ENCODE data around the gene ARHGAP10.

Gene ARHGAP10

DNA sequence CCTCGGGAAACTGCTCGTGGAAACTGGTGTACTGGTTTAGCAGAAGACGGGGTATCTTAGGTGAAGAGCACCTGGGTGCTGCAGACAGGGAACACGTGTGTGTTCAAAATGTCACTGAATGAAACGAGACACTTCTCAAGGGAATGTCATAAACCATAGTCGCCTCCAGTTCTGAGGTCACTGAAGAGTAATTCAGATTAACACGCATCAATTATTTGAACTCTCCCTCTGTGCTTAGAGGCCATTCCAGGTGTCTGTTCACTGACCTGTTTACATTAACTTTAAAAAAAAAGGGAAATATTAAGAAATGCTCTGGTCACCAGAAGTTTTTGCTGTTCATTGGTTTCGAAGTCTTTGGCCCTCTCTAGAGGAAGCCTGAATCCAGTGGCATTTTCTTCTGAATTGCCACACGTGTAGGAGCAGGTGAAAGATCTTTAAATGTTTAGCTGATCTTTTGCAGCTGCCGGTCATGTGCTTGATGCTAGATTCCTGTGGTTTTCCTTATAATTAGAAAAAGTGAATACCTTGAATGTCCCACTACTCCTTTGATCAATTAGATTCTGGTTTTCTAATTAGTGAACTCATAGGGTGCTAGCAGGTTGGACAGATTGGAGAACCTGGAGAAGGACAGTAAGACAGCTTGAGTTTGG, 330.5 kb downstream of the ARHGAP10 start:
- H3K27me3 ChIP-seq (ENCODE audit: control insufficient read depth in 1 of 2, insufficient read depth in 2 of 2, low read length in 2 of 2) = no peaks in the 10 kb centered on the region
- no peak overlapping the region for H3K4me3 ChIP-seq (ENCODE audit: low read depth in 1 of 2, low read length in 2 of 2)
- no peak overlapping the region for H3K27ac ChIP-seq (ENCODE audit: low read depth, low read length)
- H3K4me1 ChIP-seq (ENCODE audit: control insufficient read depth in 1 of 2, insufficient read depth in 2 of 2, low read length in 2 of 2) = peaks cover 16 to 26% of the 10 kb centered on the region in 2 donors
- no peak overlapping the region for H3K9ac ChIP-seq (ENCODE audit: low read depth in 1 of 2, low read length in 2 of 2)
- H3K36me3 ChIP-seq (ENCODE audit: control insufficient read depth in 1 of 2, insufficient read depth in 2 of 2, low read length in 2 of 2) = peaks cover 0 to 3% of the 10 kb centered on the region in 2 donors
- no peaks in the 10 kb centered on the region for H3K9me3 ChIP-seq (ENCODE audit: control insufficient read depth in 1 of 2, low read length in 2 of 2)

DNA sequence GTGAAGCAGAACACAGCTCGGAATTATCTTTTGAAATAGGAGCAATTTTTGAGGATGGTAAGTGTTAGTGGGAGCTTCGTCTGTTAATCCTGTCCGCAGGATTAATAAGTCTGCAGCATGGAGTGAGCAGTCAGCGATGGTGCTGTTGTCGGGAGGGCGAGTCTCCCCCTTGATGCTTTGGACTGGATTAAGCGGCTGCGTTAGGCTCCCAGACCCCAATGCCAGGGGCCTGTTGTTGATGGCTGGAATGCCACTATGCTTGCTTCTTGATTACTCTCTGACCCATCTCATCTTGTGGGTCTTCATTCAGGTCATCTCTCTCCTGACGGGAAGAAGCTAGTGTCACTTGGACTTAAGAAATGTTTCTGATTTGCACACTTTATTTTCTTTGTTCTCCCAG, 332.6 kb downstream of the ARHGAP10 start:
- Histone ChIP-seq H3K4me1 (ENCODE audit: control insufficient read depth in 1 of 2, insufficient read depth in 2 of 2, low read length in 2 of 2) (peaks cover 16 to 26% of the 10 kb centered on the region in 2 donors), H3K27me3 (ENCODE audit: control insufficient read depth in 1 of 2, insufficient read depth in 2 of 2, low read length in 2 of 2) (no peaks in the 10 kb centered on the region), H3K9me3 (ENCODE audit: control insufficient read depth in 1 of 2, low read length in 2 of 2) (no peaks in the 10 kb centered on the region), H3K9ac (ENCODE audit: low read depth in 1 of 2, low read length in 2 of 2) (no peak overlapping the region), H3K36me3 (ENCODE audit: control insufficient read depth in 1 of 2, insufficient read depth in 2 of 2, low read length in 2 of 2) (peaks cover 0 to 3% of the 10 kb centered on the region in 2 donors), H3K27ac (ENCODE audit: low read depth, low read length) (no peak overlapping the region), H3K4me3 (ENCODE audit: low read depth in 1 of 2, low read length in 2 of 2) (no peak overlapping the region)

DNA sequence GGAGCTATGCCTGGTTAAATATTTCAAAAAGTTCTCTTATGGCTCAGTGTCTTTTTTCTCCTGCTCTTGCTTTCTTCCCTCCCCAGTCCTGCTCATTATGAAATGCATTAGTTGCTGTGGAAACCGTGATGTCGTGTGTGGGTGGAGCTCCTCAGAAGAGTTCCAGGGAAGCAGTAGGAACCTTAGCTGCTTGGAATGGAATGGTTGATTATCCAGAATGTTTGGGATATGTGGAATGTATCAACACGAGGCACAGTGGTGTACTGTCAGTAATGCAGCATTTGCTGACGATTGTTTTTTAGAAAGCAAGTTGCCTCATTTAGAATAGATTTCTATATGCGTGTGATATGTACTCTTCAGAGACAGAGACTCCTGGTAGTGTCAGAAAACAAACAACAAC, 333.2 kb downstream of the ARHGAP10 start:
- Histone ChIP-seq H3K9me3 (ENCODE audit: control insufficient read depth in 1 of 2, low read length in 2 of 2) (no peaks in the 10 kb centered on the region), H3K4me1 (ENCODE audit: control insufficient read depth in 1 of 2, insufficient read depth in 2 of 2, low read length in 2 of 2) (peaks cover 16 to 26% of the 10 kb centered on the region in 2 donors), H3K9ac (ENCODE audit: low read depth in 1 of 2, low read length in 2 of 2) (no peak overlapping the region), H3K36me3 (ENCODE audit: control insufficient read depth in 1 of 2, insufficient read depth in 2 of 2, low read length in 2 of 2) (peaks cover 0 to 3% of the 10 kb centered on the region in 2 donors), H3K27ac (ENCODE audit: low read depth, low read length) (no peak overlapping the region), H3K27me3 (ENCODE audit: control insufficient read depth in 1 of 2, insufficient read depth in 2 of 2, low read length in 2 of 2) (no peaks in the 10 kb centered on the region), H3K4me3 (ENCODE audit: low read depth in 1 of 2, low read length in 2 of 2) (no peak overlapping the region)

DNA sequence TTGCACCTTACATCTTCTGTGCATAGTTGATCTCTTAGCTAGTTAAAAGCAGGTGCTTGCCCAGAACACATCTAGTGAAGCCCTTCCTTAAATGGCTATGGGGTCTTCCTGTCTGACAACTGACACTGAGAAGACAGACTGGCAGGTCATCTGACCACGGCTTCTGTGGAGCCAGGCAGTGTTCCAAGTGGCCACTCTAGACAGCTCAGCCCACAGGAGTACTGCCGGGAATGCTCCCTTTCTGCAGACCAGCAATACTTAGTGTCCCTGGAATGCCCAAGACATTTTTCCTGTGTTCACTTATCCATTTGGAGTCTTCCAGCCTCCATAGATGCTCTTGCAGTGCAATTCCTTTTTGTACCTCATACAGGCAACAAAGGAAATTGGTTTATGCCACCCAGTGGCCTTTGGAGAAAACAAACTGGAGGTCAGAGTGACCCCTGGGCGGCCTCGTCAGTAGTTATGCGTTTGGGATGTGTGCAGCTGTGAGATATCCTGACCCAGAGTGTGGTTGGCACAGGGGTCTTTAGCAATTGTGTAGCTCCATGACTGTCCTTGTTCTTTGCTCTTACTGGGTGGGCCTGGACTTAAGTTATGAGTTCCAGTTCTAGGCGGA, 335.5 kb downstream of the ARHGAP10 start:
- Histone ChIP-seq H3K27ac (ENCODE audit: low read depth, low read length) (no peak overlapping the region), H3K36me3 (ENCODE audit: control insufficient read depth in 1 of 2, insufficient read depth in 2 of 2, low read length in 2 of 2) (peaks cover 3 to 5% of the 10 kb centered on the region in 2 donors), H3K9ac (ENCODE audit: low read depth in 1 of 2, low read length in 2 of 2) (no peak overlapping the region), H3K9me3 (ENCODE audit: control insufficient read depth in 1 of 2, low read length in 2 of 2) (no peaks in the 10 kb centered on the region), H3K27me3 (ENCODE audit: control insufficient read depth in 1 of 2, insufficient read depth in 2 of 2, low read length in 2 of 2) (no peaks in the 10 kb centered on the region), H3K4me3 (ENCODE audit: low read depth in 1 of 2, low read length in 2 of 2) (no peak overlapping the region), H3K4me1 (ENCODE audit: control insufficient read depth in 1 of 2, insufficient read depth in 2 of 2, low read length in 2 of 2) (peaks cover 0 to 5% of the 10 kb centered on the region in 2 donors)

DNA sequence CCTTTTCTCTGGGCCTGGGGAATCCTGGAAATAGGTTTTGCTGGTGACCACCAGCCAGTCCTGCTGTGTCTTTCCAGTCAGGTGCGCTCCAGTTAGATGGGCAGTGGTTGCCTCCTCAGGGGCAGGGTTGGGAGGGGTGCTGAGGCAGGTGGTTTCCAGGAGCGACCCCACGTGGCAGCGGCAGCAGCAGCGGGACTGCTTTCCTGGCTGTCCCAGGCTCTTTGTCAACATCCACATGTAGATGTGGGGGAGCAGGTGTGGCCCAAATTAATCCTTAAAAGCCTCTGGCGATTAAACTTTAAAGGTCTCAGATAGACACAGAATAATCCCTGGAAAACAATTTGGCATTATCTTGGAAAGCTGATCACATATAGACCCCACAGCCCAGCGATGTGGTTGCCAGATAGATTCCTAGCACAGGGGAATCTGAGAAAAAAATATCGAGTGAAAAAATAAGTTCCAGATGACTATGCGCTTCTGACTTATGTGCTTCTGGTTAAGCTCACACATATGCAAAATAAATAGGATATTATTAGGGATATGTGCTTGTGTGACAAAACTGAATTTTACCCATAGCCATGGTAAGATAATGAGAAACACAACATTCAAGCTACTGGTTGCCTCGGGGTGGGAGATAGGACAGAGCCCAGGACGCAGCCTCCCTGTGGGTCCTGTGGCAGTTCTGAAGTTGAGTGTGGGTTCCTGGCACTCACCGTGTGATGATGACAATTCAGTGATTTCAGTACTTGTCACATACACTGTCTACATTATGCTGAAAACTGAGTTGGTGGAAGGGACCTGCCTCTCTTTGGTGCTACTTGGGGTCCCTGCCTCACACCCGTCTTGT, 336.4 kb downstream of the ARHGAP10 start:
- Histone ChIP-seq H3K4me3 (ENCODE audit: low read depth in 1 of 2, low read length in 2 of 2) (no peak overlapping the region), H3K4me1 (ENCODE audit: control insufficient read depth in 1 of 2, insufficient read depth in 2 of 2, low read length in 2 of 2) (no peaks in the 10 kb centered on the region), H3K27ac (ENCODE audit: low read depth, low read length) (no peak overlapping the region), H3K9me3 (ENCODE audit: control insufficient read depth in 1 of 2, low read length in 2 of 2) (no peaks in the 10 kb centered on the region), H3K9ac (ENCODE audit: low read depth in 1 of 2, low read length in 2 of 2) (no peak overlapping the region), H3K27me3 (ENCODE audit: control insufficient read depth in 1 of 2, insufficient read depth in 2 of 2, low read length in 2 of 2) (no peaks in the 10 kb centered on the region), H3K36me3 (ENCODE audit: control insufficient read depth in 1 of 2, insufficient read depth in 2 of 2, low read length in 2 of 2) (peaks cover 4 to 11% of the 10 kb centered on the region in 2 donors)

DNA sequence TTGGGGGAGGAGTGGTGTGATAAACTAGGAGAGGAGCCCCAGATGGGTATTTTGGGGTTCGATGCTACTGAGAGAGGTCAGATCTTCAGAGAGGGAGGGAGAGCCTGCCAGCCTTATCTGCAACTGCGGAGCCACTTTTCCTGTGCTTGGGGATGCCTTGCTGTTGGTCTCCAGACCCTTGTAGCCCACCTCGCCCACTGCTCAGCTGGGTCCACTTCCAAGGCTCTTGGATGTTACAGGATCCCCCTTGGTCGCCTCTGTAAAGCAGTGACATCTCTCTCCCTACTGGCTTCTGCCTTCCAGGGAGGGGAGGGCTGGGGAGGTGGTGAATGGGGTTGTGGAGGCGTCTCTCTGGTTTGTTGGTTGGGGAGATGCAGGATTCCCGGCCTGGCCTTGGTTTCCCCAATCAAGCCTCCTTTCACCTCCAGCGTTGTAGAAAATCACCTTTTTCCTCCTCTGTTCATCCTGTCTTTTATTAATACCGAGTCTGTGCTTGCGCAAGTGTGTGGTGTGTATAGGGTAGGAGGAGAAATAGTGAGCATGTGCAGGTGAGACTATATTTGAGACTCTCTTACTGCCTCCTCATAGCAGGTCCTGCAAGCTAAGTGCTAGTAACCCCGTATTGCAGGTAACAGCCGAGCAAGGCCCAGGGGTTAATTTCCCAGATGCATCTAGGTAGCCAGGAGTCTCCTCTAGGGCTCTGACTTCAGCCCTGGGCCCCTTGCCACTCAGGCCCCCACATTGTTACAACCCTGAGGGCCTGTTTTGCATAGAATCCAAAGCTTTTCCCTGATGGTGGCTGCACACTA, 337.4 kb downstream of the ARHGAP10 start:
- H3K4me1 ChIP-seq (ENCODE audit: control insufficient read depth in 1 of 2, insufficient read depth in 2 of 2, low read length in 2 of 2) = no peaks in the 10 kb centered on the region
- no peaks in the 10 kb centered on the region for H3K9me3 ChIP-seq (ENCODE audit: control insufficient read depth in 1 of 2, low read length in 2 of 2)
- no peak overlapping the region for H3K4me3 ChIP-seq (ENCODE audit: low read depth in 1 of 2, low read length in 2 of 2)
- no peak overlapping the region for H3K9ac ChIP-seq (ENCODE audit: low read depth in 1 of 2, low read length in 2 of 2)
- H3K27me3 ChIP-seq (ENCODE audit: control insufficient read depth in 1 of 2, insufficient read depth in 2 of 2, low read length in 2 of 2) = no peaks in the 10 kb centered on the region
- H3K36me3 ChIP-seq (ENCODE audit: control insufficient read depth in 1 of 2, insufficient read depth in 2 of 2, low read length in 2 of 2) = peaks cover 4 to 11% of the 10 kb centered on the region in 2 donors
- H3K27ac ChIP-seq (ENCODE audit: low read depth, low read length) = no peak overlapping the region

DNA sequence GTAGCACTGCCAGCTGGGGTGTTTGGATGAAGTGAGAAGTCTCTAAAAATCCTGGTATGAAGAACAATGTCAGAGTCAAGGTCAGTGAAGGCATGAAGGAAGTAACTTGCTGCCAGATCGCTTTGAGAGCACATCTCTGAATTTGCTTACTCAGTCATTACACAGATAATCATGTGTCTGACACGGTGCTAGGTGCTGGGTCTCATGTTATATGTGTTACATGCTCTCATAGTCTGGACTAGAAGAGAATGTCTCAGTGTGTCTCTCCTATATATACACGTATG, 337.9 kb downstream of the ARHGAP10 start:
- H3K9me3 ChIP-seq (ENCODE audit: control insufficient read depth in 1 of 2, low read length in 2 of 2) = peaks cover 0 to 3% of the 10 kb centered on the region in 2 donors
- no peak overlapping the region for H3K27ac ChIP-seq (ENCODE audit: low read depth, low read length)
- H3K27me3 ChIP-seq (ENCODE audit: control insufficient read depth in 1 of 2, insufficient read depth in 2 of 2, low read length in 2 of 2) = no peaks in the 10 kb centered on the region
- no peak overlapping the region for H3K4me3 ChIP-seq (ENCODE audit: low read depth in 1 of 2, low read length in 2 of 2)
- H3K4me1 ChIP-seq (ENCODE audit: control insufficient read depth in 1 of 2, insufficient read depth in 2 of 2, low read length in 2 of 2) = no peaks in the 10 kb centered on the region
- no peak overlapping the region for H3K9ac ChIP-seq (ENCODE audit: low read depth in 1 of 2, low read length in 2 of 2)
- peaks cover 4 to 10% of the 10 kb centered on the region in 2 donors for H3K36me3 ChIP-seq (ENCODE audit: control insufficient read depth in 1 of 2, insufficient read depth in 2 of 2, low read length in 2 of 2)

DNA sequence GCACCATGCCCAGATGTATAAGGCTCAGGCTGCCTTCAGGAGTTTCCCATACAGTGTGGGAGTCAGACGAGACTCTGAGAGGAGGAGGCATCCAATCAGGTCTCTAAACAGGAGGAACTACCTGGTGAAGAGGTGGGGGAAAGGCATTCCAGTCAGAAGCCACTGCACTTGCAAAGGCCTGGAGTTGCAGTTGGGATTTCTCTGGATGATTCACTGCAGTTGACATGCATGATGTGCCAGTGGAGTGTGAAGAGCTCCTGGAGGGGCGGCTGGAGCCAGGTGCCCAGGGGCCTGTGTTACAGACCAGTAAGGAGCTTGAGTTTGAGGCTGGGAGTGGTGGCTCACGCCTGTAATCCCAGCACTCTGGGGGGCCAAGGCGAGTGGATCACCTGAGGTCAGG, 339.1 kb downstream of the ARHGAP10 start:
- no peak overlapping the region for H3K27ac ChIP-seq (ENCODE audit: low read depth, low read length)
- H3K4me1 ChIP-seq (ENCODE audit: control insufficient read depth in 1 of 2, insufficient read depth in 2 of 2, low read length in 2 of 2) = no peaks in the 10 kb centered on the region
- H3K27me3 ChIP-seq (ENCODE audit: control insufficient read depth in 1 of 2, insufficient read depth in 2 of 2, low read length in 2 of 2) = no peaks in the 10 kb centered on the region
- peaks cover 4 to 21% of the 10 kb centered on the region in 2 donors for H3K36me3 ChIP-seq (ENCODE audit: control insufficient read depth in 1 of 2, insufficient read depth in 2 of 2, low read length in 2 of 2)
- H3K4me3 ChIP-seq (ENCODE audit: low read depth in 1 of 2, low read length in 2 of 2) = no peak overlapping the region
- H3K9ac ChIP-seq (ENCODE audit: low read depth in 1 of 2, low read length in 2 of 2) = no peak overlapping the region
- H3K9me3 ChIP-seq (ENCODE audit: control insufficient read depth in 1 of 2, low read length in 2 of 2) = peaks cover 0 to 8% of the 10 kb centered on the region in 2 donors

DNA sequence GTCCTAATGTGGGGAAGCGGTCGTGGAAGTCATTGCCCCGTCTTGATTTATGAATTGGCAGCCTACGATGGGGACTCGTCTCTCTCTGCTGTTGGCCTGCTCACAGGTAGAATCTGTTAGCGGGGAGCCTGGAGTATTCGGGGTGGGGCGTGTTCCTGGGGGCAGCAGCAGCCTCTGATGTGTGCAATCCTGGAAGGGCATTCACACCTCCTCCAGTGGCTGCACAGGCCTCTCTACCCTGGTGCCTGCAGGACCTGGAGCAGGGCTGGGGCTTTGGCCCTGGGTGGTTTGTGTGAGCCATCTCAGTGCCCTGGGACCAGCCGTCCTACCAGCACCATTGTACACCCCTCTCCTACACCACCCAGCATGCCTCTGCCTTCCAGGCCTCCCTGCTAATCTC, 340.9 kb downstream of the ARHGAP10 start:
- peaks cover 8 to 21% of the 10 kb centered on the region in 2 donors for H3K36me3 ChIP-seq (ENCODE audit: control insufficient read depth in 1 of 2, insufficient read depth in 2 of 2, low read length in 2 of 2)
- H3K9ac ChIP-seq (ENCODE audit: low read depth in 1 of 2, low read length in 2 of 2) = no peak overlapping the region
- H3K4me1 ChIP-seq (ENCODE audit: control insufficient read depth in 1 of 2, insufficient read depth in 2 of 2, low read length in 2 of 2) = no peaks in the 10 kb centered on the region
- H3K4me3 ChIP-seq (ENCODE audit: low read depth in 1 of 2, low read length in 2 of 2) = no peak overlapping the region
- peaks cover 0 to 8% of the 10 kb centered on the region in 2 donors for H3K9me3 ChIP-seq (ENCODE audit: control insufficient read depth in 1 of 2, low read length in 2 of 2)
- H3K27ac ChIP-seq (ENCODE audit: low read depth, low read length) = no peak overlapping the region
- H3K27me3 ChIP-seq (ENCODE audit: control insufficient read depth in 1 of 2, insufficient read depth in 2 of 2, low read length in 2 of 2) = no peaks in the 10 kb centered on the region

Data from duodenal mucosa (tissue), 2 donors.